Heart right ventricle (tissue), 16 donors: ENCODE measurements around the gene CATSPER3. TPM values are rescaled to one million over a fixed set of nuclear protein-coding genes. Genes with fewer than 3 reads are reported as not detected.

Source experiments
- ATAC-seq, 8 donors: fragments of 200-7000 bp; cut with Tn5 transposase; one replicate each; pipeline ENCODE4 v1.9.1; 2020; ENCODE audit warnings: mild to moderate bottlenecking in 8 of 8, moderate library complexity in 8 of 8, moderate number of reproducible peaks in 1 of 8
- DNase-seq, 2 donors: peaks; one replicate each; pipeline ENCODE4 v3.0.0-alpha.2; 2020
- H3K27ac ChIP-seq, 10 donors: fragments of 200-600 bp; sonication (generic) in 2 of 10; one replicate each; pipeline versions ENCODE4 v1.5.0 to v1.8.0; 2020 to 2022; ENCODE audit warnings: mild to moderate bottlenecking in 3 of 10
- H3K27me3 ChIP-seq, 7 donors: fragments of 200-600 bp; one replicate each; pipeline ENCODE4 v1.8.0; 2021 to 2022; ENCODE audit warnings: mild to moderate bottlenecking in 2 of 7
- H3K36me3 ChIP-seq, 9 donors: fragments of 200-600 bp; sonication (generic) in 1 of 9; one replicate each; pipeline versions ENCODE4 v1.5.0 to v1.8.0; 2020 to 2022; ENCODE audit warnings: mild to moderate bottlenecking in 2 of 9
- H3K4me1 ChIP-seq, 9 donors: fragments of 200-600 bp; sonication (generic) in 1 of 9; one replicate each; pipeline versions ENCODE4 v1.5.0 to v1.8.0; 2020 to 2022; ENCODE audit warnings: mild to moderate bottlenecking in 4 of 9
- H3K4me3 ChIP-seq, 10 donors: fragments of 200-600 bp; sonication (generic) in 2 of 10; one replicate each; pipeline versions ENCODE4 v1.5.0 to v1.8.0; 2020 to 2022; ENCODE audit warnings: mild to moderate bottlenecking in 7 of 10, moderate library complexity in 2 of 10
- H3K9me3 ChIP-seq, 11 donors: fragments of 200-600 bp in 10 of 11; sonication (generic) in 2 of 11; one replicate each; pipeline versions ENCODE4 v1.5.0 to v1.8.0; 2013 to 2022; ENCODE audit warnings: mild to moderate bottlenecking in 2 of 11, control low read depth in 1 of 11, moderate library complexity in 1 of 11
- WGBS, 2 donors: extraction: QIAGEN DNeasy Blood & Tissue Kit; methylation state at CpG; one replicate each; pipeline ENCODE4 v1.1.7; 2013; ENCODE audit warnings: inconsistent platforms in 1 of 2; 5-methylcytosine and 5-hydroxymethylcytosine counted together
- intact Hi-C, 10 donors: fragments of 100-400 bp; cut with DNase I; formaldehyde crosslinking; loops; one replicate each; pipeline versions ENCODE4 v1.11.1 to v1.14.2; 2022
- polyA plus RNA-seq, 2 donors: library from polyadenylated mRNA; stranded (reverse); fragments of 200-250 nt; gene quantifications; one replicate each; pipeline ENCODE4 v1.2.3, GENCODE V29; 2013
- total RNA-seq, 10 donors: library from RNA; stranded (reverse); fragmentation: NEBNext Ultra II Directional in 3 of 10; extraction: Animal tissue kit (Norgen Biotek cat#: 25700) in 3 of 10; gene quantifications; one replicate each; pipeline versions ENCODE4 v1.2.1 to v1.2.4, GENCODE V29; 2021 to 2023
- TF ChIP-seq, protein P1 (sequence below), 9 donors: fragments of 200-600 bp; sonication (generic) in 2 of 9; IDR thresholded peaks; one replicate each; pipeline versions ENCODE4 v1.5.0 to v1.8.0; 2021 to 2022; ENCODE audit warnings: antibody characterized with exemption in 9 of 9, mild to moderate bottlenecking in 5 of 9, moderate library complexity in 1 of 9
- donor health status: Arrhythmogenic right ventricular cardiomyopathy.
- donor health status: ischemic (EF 13 %, LVEDD 7.1; RV severe dilation, severe dysfunction).
- donor health status: healthy with polysubstance abuse.
- donor health status: DM: no; HTN: yes; CAD: no.
- donor health status: DM: no; HTN: no; CAD: no.
- donor health status: ischemic (EF 25% LVEDD 6.9; RV normal size, moderate dysfunction).
- donor health status: ischemic (EF 25% LVEDD 5.7; RV mildly dilated, moderate dysfunction).
- donor health status: healthy.
- donor health status: DM: yes; HTN: yes; CAD: no.
- donor health status: Ischemic cardiomyopathy.
- donor health status: ischemic (EF 35%, LVEDD 5.7; RV mildly dilated, moderate dysfunction).
- donor health status: nonischemic (EF 11% LVEDD 7.7; RV severe dilation, severe dysfunction).
- donor health status: DM: yes; HTN: yes; CAD: no.
- donor health status: PGD.
- donor health status: ischemic (EF 29% LVEDD 5.4; RV normal size, mild dysfunction).
- donor health status: nonischemic (EF 23%, LVEDD 6.1; RV moderate dilation, normal function).

CATSPER3 gene
- total and polyA plus RNA-seq, 12 donors = 0.37 to 1.1 (median 0.72) TPM

DNA sequence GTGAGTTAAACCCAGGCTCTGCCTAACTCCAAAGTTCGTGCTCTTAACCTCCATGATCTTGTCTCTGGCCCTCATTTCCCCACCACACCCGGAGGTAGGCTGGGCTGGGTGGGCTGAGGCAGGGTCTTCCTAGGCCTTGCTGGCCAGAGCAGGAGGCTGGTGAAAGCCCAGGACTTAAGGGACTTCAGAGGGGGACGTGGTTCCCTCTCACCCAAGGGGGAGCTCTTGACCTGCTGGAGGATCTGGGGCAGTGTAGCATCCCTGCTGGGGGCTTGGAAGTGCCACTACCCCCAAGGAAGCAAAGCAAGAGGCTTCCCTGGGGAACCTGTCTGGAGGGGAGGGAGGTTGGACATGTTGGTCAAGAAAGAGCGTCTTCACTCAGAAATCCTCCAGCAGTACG, 51.6 kb downstream of the CATSPER3 start:
- Histone ChIP-seq H3K9me3 (no peaks in the 10 kb centered on the region), H3K4me3 (no peak overlapping the region), H3K27me3 (peaks cover 0 to 6% (median 0%) of the 10 kb centered on the region in 7 donors), H3K27ac (no peak overlapping the region), H3K36me3 (no peaks in the 10 kb centered on the region), H3K4me1 (peaks cover 0 to 9% (median 0%) of the 10 kb centered on the region in 9 donors)
- TF ChIP-seq, protein P1, sequence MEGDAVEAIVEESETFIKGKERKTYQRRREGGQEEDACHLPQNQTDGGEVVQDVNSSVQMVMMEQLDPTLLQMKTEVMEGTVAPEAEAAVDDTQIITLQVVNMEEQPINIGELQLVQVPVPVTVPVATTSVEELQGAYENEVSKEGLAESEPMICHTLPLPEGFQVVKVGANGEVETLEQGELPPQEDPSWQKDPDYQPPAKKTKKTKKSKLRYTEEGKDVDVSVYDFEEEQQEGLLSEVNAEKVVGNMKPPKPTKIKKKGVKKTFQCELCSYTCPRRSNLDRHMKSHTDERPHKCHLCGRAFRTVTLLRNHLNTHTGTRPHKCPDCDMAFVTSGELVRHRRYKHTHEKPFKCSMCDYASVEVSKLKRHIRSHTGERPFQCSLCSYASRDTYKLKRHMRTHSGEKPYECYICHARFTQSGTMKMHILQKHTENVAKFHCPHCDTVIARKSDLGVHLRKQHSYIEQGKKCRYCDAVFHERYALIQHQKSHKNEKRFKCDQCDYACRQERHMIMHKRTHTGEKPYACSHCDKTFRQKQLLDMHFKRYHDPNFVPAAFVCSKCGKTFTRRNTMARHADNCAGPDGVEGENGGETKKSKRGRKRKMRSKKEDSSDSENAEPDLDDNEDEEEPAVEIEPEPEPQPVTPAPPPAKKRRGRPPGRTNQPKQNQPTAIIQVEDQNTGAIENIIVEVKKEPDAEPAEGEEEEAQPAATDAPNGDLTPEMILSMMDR (IDR thresholded peaks at IDR 0.05) = no peak
- 86 to 89% methylated on average over 5 of the region's 5 CpGs for WGBS, 2 donors
- intact Hi-C loops = no loop called here
- ATAC-seq = no peak
- DNase-seq = no peak

DNA sequence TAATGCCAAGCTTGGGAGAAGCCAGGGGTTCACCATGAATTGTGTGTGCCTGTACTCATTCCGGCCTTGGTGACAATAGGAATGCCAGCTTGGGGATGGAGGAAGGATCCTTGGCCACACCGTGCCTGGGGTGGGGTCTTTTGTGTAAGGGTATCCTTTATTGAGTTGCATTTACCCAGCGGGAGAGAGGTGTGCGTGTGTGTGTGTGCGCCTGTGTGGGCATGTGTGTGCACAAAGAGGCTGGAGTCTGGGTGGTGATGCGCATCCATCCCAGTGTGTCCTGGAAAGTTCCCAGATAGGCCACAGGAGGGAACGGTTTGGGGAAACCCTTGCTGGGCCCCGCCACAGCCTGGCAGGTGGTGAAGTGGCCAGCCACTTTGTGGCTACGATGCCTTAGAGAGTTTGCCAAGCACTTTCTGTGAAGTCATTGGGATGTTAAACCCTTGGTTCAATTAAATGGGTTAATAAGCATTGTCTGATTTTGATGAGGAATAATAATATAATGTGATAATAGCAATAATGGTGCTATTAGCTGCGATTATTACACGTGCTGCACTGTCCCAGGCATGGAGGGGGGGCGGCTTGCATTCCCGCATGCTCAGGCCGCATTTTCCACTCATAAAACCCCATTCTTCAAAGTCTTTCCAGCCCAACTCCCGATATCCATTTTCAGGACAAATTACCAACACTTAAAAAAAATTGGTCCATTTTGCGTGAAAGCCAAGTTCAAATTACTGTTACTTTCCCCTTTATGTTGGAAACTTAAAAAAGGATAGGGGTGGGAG, 52.6 kb downstream of the CATSPER3 start:
- DNase-seq (no peak), ATAC-seq (no peak)
- no peak overlapping the region for H3K4me3 ChIP-seq
- intact Hi-C loops = no loop called here
- peaks cover 0 to 15% (median 5%) of the 10 kb centered on the region in 7 donors for H3K27me3 ChIP-seq
- H3K4me1 ChIP-seq = no peaks in the 10 kb centered on the region
- WGBS, 2 donors = 81 to 88% methylated on average over 16 of the region's 16 CpGs
- TF ChIP-seq, protein P1 (IDR thresholded peaks at IDR 0.05) = no peak
- no peaks in the 10 kb centered on the region for H3K9me3 ChIP-seq
- no peaks in the 10 kb centered on the region for H3K36me3 ChIP-seq
- no peak overlapping the region for H3K27ac ChIP-seq

DNA sequence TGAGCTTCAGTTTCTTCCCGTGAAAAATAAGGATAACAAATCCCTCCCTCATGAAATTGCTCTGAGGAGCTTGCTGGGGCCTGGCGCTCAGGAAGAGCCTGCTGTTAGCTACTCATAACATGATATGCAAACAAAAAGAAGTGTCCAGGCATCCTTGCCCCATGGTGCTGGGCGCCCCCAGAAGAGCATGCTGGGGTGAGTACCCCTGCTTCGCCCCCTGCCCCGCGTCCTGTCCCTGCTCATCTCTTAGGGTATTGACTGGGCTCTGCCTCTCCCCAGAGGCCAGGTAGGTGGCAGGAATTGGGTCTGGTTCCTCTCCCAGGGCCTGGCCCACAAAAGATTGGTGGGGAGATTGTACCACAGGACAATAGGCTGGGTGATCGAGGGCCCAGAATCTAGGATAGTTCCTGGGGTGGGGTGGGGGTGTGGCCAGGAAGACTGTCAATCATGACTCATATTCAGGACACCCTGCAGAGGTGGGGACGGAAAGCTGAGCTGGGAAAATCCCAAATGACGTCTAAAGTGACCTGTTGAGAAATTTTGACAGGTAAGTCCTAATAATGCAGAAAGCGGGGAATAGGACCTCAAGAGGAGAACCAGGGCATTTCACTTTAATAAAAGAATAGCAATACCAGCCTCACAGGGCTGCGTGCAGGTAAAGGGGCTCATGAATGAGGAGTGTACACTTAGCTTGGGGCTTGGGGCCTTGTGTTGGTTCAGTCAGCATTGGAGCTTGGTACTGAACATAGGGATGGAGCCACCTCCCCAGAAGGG, 57.4 kb downstream of the CATSPER3 start:
- Histone ChIP-seq H3K9me3 (no peaks in the 10 kb centered on the region), H3K36me3 (no peaks in the 10 kb centered on the region), H3K27me3 (peaks cover 23 to 63% (median 52%) of the 10 kb centered on the region in 7 donors), H3K4me1 (peaks cover 0 to 19% (median 15%) of the 10 kb centered on the region in 9 donors), H3K4me3 (no peak overlapping the region), H3K27ac (no peak overlapping the region)
- DNase-seq = no peak
- WGBS, 2 donors = 86 to 88% methylated on average over 11 of the region's 11 CpGs
- ATAC-seq = no peak
- TF ChIP-seq, protein P1 (IDR thresholded peaks at IDR 0.05) = no peak
- intact Hi-C loops = no loop called here

DNA sequence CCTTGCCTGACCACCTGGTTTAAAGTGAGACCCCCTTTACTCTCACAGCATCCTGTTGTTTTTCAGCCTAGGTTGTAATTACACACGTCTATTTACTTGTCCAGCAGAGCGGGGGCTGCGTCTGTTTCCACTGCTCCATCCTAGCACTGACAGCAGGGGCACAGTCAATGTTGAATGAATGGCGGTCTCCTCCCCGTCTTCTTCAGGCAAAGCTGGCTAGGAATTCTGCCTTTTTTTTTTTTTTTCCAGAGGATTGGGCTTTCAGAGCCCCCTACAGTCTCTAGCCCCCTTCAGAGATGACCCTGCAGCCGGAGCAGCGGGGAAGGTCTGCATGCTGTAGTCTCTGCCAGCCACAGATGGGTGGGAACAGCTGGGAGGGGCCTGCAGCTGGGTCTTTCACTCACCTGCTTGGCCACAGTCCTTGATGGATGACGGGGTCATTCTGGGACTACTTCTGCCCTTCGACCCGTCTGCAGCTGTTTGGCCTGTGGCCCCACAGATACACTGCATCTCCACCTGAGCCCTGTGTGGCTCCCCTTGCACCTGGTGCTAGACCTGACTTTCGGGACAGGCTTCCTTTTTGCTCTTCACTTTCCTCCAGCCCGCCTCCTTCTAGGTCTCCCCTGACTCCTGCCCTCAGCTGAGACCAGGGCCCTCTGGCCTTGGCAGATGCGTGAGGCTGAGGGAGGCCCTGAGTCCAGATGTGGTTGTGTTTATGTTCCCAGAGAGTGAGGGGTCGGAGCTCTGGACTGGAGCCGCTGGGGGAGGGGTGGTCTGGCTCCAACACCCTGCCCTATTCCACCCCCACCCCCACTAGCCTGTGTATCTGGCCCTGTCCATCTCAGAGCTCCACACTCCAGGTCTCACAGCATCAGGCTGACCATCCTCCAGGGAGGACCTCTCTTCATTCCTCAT, 58.3 kb downstream of the CATSPER3 start:
- ATAC-seq = no peak
- 80 to 84% methylated on average over 15 of the region's 15 CpGs for WGBS, 2 donors
- no peak for DNase-seq
- Histone ChIP-seq H3K9me3 (no peaks in the 10 kb centered on the region), H3K36me3 (no peaks in the 10 kb centered on the region), H3K27ac (no peak overlapping the region), H3K4me3 (no peak overlapping the region), H3K4me1 (peaks cover 0 to 27% (median 22%) of the 10 kb centered on the region in 9 donors), H3K27me3 (peaks cover 31 to 72% (median 61%) of the 10 kb centered on the region in 7 donors)
- intact Hi-C loops = no loop called here
- TF ChIP-seq, protein P1 (IDR thresholded peaks at IDR 0.05) = no peak
